A673 (cell line): ENCODE measurements around the gene GSE1. TPM values are rescaled to one million over a fixed set of nuclear protein-coding genes. Genes with fewer than 3 reads are reported as not detected.

Experiments
- BruUV-seq: library from RNA; stranded (reverse); fragments of 400-500 nt; replicated peaks from 2 replicates; lab custom pipeline; 2021; lab: Mats Ljungman, UMichigan
- CTCF ChIA-PET: fragments of 300-600 bp; sonication (Branson Sonifier 250); formaldehyde crosslinking; loops from one replicate; lab custom pipeline; 2022; ENCODE audit warnings: antibody characterized with exemption; lab: Charles Lee
- POLR2A ChIA-PET: fragments of 300-600 bp; sonication (Branson Sonifier 250); formaldehyde crosslinking; loops from one replicate; lab custom pipeline; 2022; ENCODE audit warnings: antibody characterized with exemption; ENCODE audit not compliant: low non-redundant PET; lab: Charles Lee
- DNase-seq: peaks from one replicate; pipeline ENCODE4 v3.0.0-alpha.2; 2015; ENCODE audit warnings: low spot score
- H3K27ac ChIP-seq: fragments of 200-600 bp; sonication (generic); 2 replicates; pipeline ENCODE4 v1.5.1; 2016; ENCODE audit warnings: mixed run types, low read depth, mild to moderate bottlenecking, mixed read lengths, antibody characterized with exemption, low read length; ENCODE audit not compliant: poor library complexity, severe bottlenecking
- H3K27me3 ChIP-seq: fragments of 200-600 bp; sonication (generic); replicated peaks from 2 replicates; pipeline ENCODE4 v1.6.1; 2017; ENCODE audit warnings: mixed run types, low read depth, mild to moderate bottlenecking, mixed read lengths, antibody characterized with exemption, low read length; ENCODE audit not compliant: insufficient read depth, poor library complexity
- H3K36me3 ChIP-seq: fragments of 200-600 bp; sonication (generic); 2 replicates; pipeline ENCODE4 v1.6.1; 2016; ENCODE audit warnings: mixed run types, mild to moderate bottlenecking, mixed read lengths, antibody characterized with exemption, low read length; ENCODE audit not compliant: insufficient read depth, poor library complexity, severe bottlenecking
- H3K4me1 ChIP-seq: fragments of 200-600 bp; sonication (generic); 2 replicates; pipeline ENCODE4 v1.6.1; 2017; ENCODE audit warnings: mixed run types, mild to moderate bottlenecking, mixed read lengths, antibody characterized with exemption, low read length; ENCODE audit not compliant: insufficient read depth, poor library complexity, severe bottlenecking
- H3K4me3 ChIP-seq: fragments of 200-600 bp; sonication (generic); 2 replicates; pipeline ENCODE4 v1.5.1; 2016; ENCODE audit warnings: low read depth, mixed run types, mild to moderate bottlenecking, mixed read lengths, low read length; ENCODE audit not compliant: poor library complexity, severe bottlenecking
- H3K9me3 ChIP-seq: fragments of 200-600 bp; sonication (generic); 2 replicates; pipeline ENCODE4 v1.6.1; 2016; ENCODE audit warnings: mixed run types, low read depth, mild to moderate bottlenecking, mixed read lengths, antibody characterized with exemption, low read length; ENCODE audit not compliant: poor library complexity, severe bottlenecking
- CTCF ChIP-seq: fragments of 300-800, 200-600 bp; sonication (generic); conservative IDR thresholded peaks from 2 replicates; pipeline ENCODE4 v1.5.1; 2017; ENCODE audit warnings: low read depth, mild to moderate bottlenecking, antibody characterized with exemption, low read length, moderate library complexity, mixed read lengths
- EZH2 ChIP-seq: fragments of 200-600 bp; sonication (generic); IDR thresholded peaks from 2 replicates; pipeline ENCODE4 v1.6.1; 2017; ENCODE audit warnings: borderline replicate concordance, low read depth, mild to moderate bottlenecking, mixed read lengths, antibody characterized with exemption, low read length; ENCODE audit not compliant: poor library complexity, severe bottlenecking
- intact Hi-C: fragments of 100-400 bp; cut with micrococcal nuclease; formaldehyde crosslinking; loops from one replicate; pipeline ENCODE4 v1.10.0; 2022; ENCODE audit not compliant: unreplicated experiment
- total RNA-seq: library from RNA; stranded (reverse); gene quantifications from 2 replicates; pipeline ENCODE4 v1.2.3, GENCODE V29; 2021

Gene GSE1
- total RNA-seq, 1 experiment from 2014 or later: 64.2 TPM

- POLR2A ChIA-PET: no interaction called here
- no TSS peak for BruUV-seq
- peak overlapping the region; percentile 85 for H3K27ac ChIP-seq
Observed at GRCh38 chr16:85568519-85568918, 44.6 kb upstream of the GSE1 start.

GRCh38 chr16:85569039-85569614, 44.0 kb upstream of the GSE1 start:
- DNase-seq: no peak
- intact Hi-C loops: no loop called here
- CTCF ChIA-PET: interaction anchor here (1.1 to 1.4 kb wide), 3 partner anchors 12 to 55 kb away, joined by 4 to 6 read pairs (median 4); no protein-coding TSS in a partner anchor
- Histone ChIP-seq H3K36me3 (no peaks in the 10 kb centered on the region), H3K27ac (peak overlapping the region; percentile 85), H3K27me3 (no peaks in the 10 kb centered on the region), H3K4me1 (peaks cover 37% of the 10 kb centered on the region), H3K4me3 (no peak overlapping the region), H3K9me3 (peaks cover 10% of the 10 kb centered on the region)
- POLR2A ChIA-PET: no interaction called here
- TF ChIP-seq EZH2 (no peak), CTCF (no peak)
- no TSS peak for BruUV-seq

More at GRCh38 chr16:85568519-85568918, 44.6 kb upstream of the GSE1 start:
- intact Hi-C loops: no loop called here
- Histone ChIP-seq H3K27me3 (no peaks in the 10 kb centered on the region), H3K9me3 (peaks cover 10% of the 10 kb centered on the region), H3K36me3 (no peaks in the 10 kb centered on the region), H3K4me1 (peaks cover 32% of the 10 kb centered on the region), H3K4me3 (no peak overlapping the region)
- CTCF ChIA-PET: no interaction called here
- TF ChIP-seq CTCF (no peak), EZH2 (no peak)
- DNase-seq: no peak

- Histone ChIP-seq H3K27ac (peak overlapping the region; percentile 85), H3K4me3 (no peak overlapping the region), H3K36me3 (no peaks in the 10 kb centered on the region), H3K9me3 (peaks cover 10% of the 10 kb centered on the region), H3K27me3 (no peaks in the 10 kb centered on the region), H3K4me1 (peaks cover 43% of the 10 kb centered on the region)
- intact Hi-C loops: loop anchor here (5.0 kb wide), 1 partner anchor 43 kb away; the partner anchor contains the start of gene GSE1
- TF ChIP-seq EZH2 (no peak), CTCF (no peak)
- CTCF ChIA-PET: interaction anchor here (1.1 to 1.4 kb wide), 3 partner anchors 12 to 55 kb away, joined by 4 to 6 read pairs (median 4); no protein-coding TSS in a partner anchor
- DNase-seq: peak; percentile 94
- POLR2A ChIA-PET: no interaction called here
- BruUV-seq: no TSS peak
Observed at GRCh38 chr16:85569615-85570212, 43.4 kb upstream of the GSE1 start.
